ENCODE results near the gene C9orf43. TPM values are rescaled to one million over a fixed set of nuclear protein-coding genes. Genes with fewer than 3 reads are reported as not detected.

C9orf43 gene
- total RNA-seq, 2 donors from 2014 or later = 0.57 to 0.61 TPM

DNA sequence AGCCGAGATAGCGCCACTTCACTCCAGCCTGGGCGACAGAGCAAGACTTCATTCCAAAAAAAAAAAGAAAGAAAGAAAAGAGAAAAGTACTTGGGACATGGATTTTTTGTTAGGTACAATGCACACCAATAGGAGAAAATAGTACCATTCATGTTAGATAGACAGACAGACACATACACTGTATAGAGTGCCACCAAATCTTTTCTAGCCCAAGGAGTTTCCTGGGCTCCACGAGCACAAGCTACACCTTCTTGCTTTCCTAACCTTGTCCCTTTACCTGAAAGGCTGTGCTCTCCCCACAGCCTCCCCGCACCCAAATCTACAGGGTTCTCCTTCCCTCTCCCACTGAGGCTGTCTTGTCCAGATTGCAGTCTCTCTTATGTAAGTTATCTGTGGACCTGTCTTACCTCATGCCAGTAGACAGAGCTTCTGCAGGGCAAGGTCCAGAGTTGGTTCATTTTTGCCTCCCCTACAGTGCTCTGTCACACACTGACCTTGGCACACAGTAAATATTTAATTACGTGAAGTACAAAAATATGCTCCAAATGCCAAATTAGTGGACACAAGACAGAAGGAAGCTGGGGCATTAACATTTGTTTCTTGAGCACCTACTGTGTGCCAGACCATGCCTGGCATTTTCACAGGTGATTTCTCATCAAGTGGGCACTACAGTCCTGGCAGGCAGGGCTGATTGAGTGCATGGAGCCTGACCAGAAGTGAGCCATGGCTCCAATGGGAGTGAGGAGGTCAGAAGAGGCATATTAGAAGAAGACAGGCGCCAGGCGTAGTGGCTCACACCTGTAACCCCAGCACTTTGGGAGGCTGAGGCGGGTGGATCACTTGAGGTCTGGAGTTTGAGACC lies 15.3 kb upstream of the C9orf43 start:
- TF ChIP-seq CTCF (IDR thresholded peaks at IDR 0.05) = no peak
- no peaks in the 10 kb centered on the region for H3K4me1 ChIP-seq
- intact Hi-C loops (cut with DNase I) = no loop called here
- no peak for DNase-seq
- no peak overlapping the region for H3K9ac ChIP-seq (ENCODE audit: low read depth in 2 of 2, low read length in 2 of 2)
- no peaks in the 10 kb centered on the region for H3K9me3 ChIP-seq
- H3K27me3 ChIP-seq = no peaks in the 10 kb centered on the region
- peaks cover 5% of the 10 kb centered on the region for H3K36me3 ChIP-seq
- no peak overlapping the region for H3K27ac ChIP-seq
- no peak overlapping the region for H3K4me3 ChIP-seq

DNA sequence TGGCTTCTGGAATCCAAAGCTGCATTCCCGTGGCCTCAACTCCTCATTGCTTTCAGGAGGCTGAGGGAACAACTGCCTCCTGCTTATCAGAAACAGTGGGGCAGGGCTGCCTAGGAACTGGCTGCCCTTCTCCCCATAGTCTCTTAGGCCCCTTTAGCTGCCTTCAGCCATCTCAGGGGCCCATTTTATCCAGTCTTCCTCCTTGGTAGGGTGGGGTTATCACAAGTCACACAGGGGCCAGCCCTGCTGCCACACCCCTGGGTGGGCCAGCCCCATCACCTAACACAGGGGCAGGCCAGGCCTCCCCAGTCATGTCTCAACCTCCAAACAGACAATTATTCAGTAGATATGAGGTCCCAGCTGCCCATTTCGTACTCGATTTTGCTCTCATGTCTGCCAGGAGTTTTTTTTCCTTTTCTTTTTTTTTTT lies 13.3 kb upstream of the C9orf43 start:
- intact Hi-C loops (cut with DNase I) = no loop called here
- no peaks in the 10 kb centered on the region for H3K9me3 ChIP-seq
- H3K27me3 ChIP-seq = no peaks in the 10 kb centered on the region
- no peak for TF ChIP-seq CTCF (IDR thresholded peaks at IDR 0.05)
- H3K27ac ChIP-seq = no peak overlapping the region
- peak overlapping the region in 1 of 2 donors; percentile 31 for H3K9ac ChIP-seq (ENCODE audit: low read depth in 2 of 2, low read length in 2 of 2)
- H3K36me3 ChIP-seq = no peaks in the 10 kb centered on the region
- H3K4me3 ChIP-seq = no peak overlapping the region
- H3K4me1 ChIP-seq = no peaks in the 10 kb centered on the region
- DNase-seq = peak; percentile 51

- H3K9me3 ChIP-seq = no peaks in the 10 kb centered on the region
- no peaks in the 10 kb centered on the region for H3K27me3 ChIP-seq
- H3K36me3 ChIP-seq = no peaks in the 10 kb centered on the region
- H3K27ac ChIP-seq = no peak overlapping the region
- H3K9ac ChIP-seq (ENCODE audit: low read depth in 2 of 2, low read length in 2 of 2) = no peak overlapping the region
- DNase-seq = no peak
- no peak for TF ChIP-seq CTCF (IDR thresholded peaks at IDR 0.05)
- H3K4me3 ChIP-seq = no peak overlapping the region
- H3K4me1 ChIP-seq = no peaks in the 10 kb centered on the region
- intact Hi-C loops (cut with DNase I) = no loop called here
These were observed 11.8 kb upstream of the C9orf43 start for GRCh38 chr9:113398796-113399195.

- Histone ChIP-seq H3K27ac (no peak overlapping the region), H3K27me3 (no peaks in the 10 kb centered on the region), H3K4me3 (no peak overlapping the region), H3K9me3 (no peaks in the 10 kb centered on the region), H3K36me3 (no peaks in the 10 kb centered on the region), H3K4me1 (no peaks in the 10 kb centered on the region), H3K9ac (ENCODE audit: low read depth in 2 of 2, low read length in 2 of 2) (peak overlapping the region in 1 of 2 donors; percentile 83)
- no peak for DNase-seq
- TF ChIP-seq CTCF (IDR thresholded peaks at IDR 0.05) = no peak
- intact Hi-C loops (cut with DNase I) = no loop called here
These were observed 10.8 kb upstream of the C9orf43 start for GRCh38 chr9:113399646-113400200.

GRCh38 chr9:113401027-113401792 lies 9.3 kb upstream of the C9orf43 start, which contains the start of gene ALAD:
ALAD (minus strand) TSS chr9:113401284; CDS start chr9:113393559, 7,725 bp downstream.
- no peaks in the 10 kb centered on the region for H3K27me3 ChIP-seq
- no peaks in the 10 kb centered on the region for H3K36me3 ChIP-seq
- peak within 1 kb of the TSS; percentile 73 to 83 for H3K9ac ChIP-seq (ENCODE audit: low read depth in 2 of 2, low read length in 2 of 2)
- H3K4me3 ChIP-seq = peak within 1 kb of the TSS; percentile 75
- DNase-seq = peak; percentile 100
- peak; percentile 92 for TF ChIP-seq CTCF (IDR thresholded peaks at IDR 0.05)
- no peaks in the 10 kb centered on the region for H3K9me3 ChIP-seq
- intact Hi-C loops (cut with DNase I) = no loop called here
- H3K4me1 ChIP-seq = no peaks in the 10 kb centered on the region
- peak within 1 kb of the TSS; percentile 52 for H3K27ac ChIP-seq
